HG03354 (cell line): ENCODE measurements around the gene AQP11.
A peak's percentile ranks its signal among the peaks of the same experiment; 100 is the strongest.
"Not testable (repeated sequence)": the region's sequence is repeated elsewhere in the genome, so short reads cannot be mapped to it uniquely, and the experiment has no call there.

ENCODE experiments used
- ATAC-seq: cut with Tn5 transposase; IDR thresholded peaks from one replicate; pipeline ENCODE4 v1.9.1; 2021; ENCODE audit warnings: mild to moderate bottlenecking; ENCODE audit not compliant: unreplicated experiment, poor library complexity, severe bottlenecking

AQP11 gene

DNA sequence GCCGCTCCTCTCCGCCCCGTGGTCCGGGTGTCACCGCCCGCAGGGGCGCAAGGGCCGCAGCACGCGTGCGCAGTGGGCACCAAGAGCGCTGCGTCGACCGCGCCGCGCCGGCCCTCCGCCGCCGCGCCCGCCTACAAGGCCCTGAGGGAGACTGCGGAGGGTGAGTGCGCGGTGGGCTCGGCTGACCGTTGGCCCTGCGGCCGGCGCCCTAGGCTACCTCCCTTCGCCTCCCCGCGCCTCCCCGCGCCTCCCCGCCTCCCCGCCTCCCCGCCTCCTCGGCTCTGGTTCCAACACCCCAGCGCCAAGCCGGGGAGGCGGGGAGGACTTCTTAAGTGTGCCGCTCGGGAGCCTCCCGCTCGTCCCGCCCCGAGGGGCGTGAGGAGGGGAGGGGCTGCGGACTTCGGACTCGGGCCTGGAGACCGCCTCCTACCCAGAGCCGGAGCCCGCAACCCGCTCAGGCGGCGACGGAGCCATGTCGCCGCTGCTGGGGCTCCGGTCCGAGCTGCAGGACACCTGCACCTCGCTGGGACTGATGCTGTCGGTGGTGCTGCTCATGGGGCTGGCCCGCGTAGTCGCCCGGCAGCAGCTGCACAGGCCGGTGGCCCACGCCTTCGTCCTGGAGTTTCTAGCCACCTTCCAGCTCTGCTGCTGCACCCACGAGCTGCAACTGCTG is at the start of gene AQP11:
TSS of gene AQP11 (plus strand) at position 433 of the 673 bp plus-strand sequence. CDS start at position 473, 40 bp downstream.
- peak; percentile 86 for ATAC-seq

- no peak for ATAC-seq
Observed at GRCh38 chr11:77542296-77542695, 47.5 kb upstream of the AQP11 start.

DNA sequence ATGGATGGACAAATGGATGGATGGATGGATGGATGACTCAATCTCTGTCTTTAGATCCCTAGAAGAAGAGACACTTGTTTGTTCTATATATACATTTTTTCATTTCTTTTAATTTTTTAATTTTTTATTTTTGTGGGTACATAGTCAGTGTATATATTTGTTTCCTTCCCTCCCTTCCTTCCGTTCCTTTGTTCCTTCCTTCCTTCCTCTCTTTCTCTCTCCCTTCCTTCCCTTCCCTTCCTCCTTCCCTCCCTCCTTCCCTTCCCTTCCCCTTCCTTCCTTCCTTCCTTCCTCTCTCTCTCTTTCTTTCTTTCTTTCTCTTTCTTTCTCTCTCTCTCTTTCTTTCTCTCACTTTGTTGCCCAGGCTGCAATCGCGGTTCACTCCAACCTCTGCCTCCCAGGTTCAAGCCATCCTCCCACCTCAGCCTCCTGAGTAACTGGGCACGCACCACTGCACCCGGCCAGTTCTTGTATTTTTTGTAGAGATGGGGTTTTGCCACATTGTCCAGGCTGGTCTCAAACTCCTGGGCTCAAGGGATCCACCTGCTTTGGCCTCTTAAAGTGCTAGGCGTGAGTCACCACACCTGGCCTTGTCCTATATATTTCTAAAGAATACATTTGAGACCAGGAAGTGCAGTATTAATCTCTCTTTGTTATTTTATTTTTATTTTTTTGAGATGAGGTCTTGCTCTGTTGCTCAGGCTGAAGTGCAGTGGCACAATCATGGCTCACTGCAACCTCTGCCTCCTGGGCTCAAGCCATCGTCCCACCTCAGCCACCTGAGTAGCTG is 42.5 kb upstream of the AQP11 start:
- ATAC-seq, result no peak

- no peak for ATAC-seq
Observed at GRCh38 chr11:77547863-77548551, 41.7 kb upstream of the AQP11 start.

GRCh38 chr11:77548552-77549445 is 41.0 kb upstream of the AQP11 start:
- no peak for ATAC-seq

DNA sequence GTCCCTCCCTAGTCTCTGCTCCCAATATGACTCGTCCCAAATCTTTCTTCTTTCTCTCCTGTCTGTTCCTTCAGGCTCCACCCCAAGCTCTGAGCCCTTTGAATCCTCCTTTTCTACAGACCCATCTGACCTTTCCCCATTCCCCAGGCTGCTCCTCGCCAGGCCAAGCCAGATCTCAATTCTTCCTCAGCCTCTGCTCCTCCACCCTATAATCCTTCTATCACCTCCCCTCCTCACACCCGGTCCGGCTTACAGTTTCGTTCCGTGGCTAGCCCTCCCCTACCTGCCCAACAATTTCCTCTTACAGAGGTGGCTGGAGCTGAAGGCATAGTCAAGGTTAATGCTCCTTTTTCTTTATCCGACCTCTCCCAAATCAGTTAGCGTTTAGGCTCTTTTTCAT is 38.3 kb upstream of the AQP11 start:
- ATAC-seq, result not testable (repeated sequence)

DNA sequence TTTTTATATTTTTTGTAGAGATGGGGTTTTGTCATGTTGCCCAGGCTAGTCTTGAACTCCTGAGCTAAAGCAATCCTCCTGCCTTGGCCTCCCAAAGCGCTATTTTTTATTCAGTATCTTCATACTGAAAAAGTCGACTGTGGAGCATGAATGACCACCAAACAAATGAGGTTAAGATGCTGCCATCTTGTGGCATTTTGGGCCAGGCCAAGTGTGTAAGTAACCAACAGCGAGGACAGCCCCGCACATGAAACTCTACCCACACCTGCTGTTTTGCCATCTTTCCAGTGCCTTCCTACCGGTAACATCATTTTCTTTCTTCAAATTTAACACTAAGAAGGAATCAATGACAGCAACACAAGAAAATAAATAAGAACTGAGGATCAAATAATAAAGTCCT is 32.2 kb upstream of the AQP11 start:
- no peak for ATAC-seq

GRCh38 chr11:77558380-77558779 is 31.4 kb upstream of the AQP11 start:
- ATAC-seq, result no peak

DNA sequence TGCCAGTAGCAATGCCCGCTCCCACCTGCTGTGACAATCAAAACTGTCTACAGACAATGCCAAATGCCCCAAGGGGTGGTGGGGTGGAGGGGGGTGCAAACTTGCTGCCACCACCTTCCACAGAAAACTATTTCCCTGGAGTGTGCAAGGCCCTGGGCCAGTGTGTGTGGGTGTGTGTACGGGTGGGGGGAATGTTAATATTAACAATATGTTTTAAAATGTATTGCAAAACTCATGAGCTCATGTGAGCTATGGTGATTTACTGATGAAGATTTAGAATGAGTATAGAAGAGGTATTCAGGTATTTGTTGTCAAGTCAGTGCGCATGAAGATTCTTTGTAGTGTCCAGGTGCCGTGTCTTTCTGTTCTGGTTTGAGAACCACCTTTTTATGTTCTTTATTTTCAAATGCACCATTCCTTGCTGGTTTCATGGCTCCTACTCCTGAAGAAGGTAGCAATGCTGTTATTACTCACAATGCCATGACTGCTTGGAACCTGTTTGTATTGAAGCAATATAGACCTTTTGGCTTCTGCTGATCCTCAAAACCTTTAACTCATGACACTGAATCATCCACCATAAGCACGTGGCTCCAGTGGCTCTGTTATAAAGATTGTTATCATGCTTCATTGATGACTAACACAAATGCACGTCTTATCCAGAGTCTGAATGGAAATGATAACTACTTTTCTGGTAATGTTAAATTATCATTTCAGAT is 29.9 kb upstream of the AQP11 start:
- no peak for ATAC-seq

- ATAC-seq, result no peak
Observed at GRCh38 chr11:77560605-77561004, 29.1 kb upstream of the AQP11 start.

DNA sequence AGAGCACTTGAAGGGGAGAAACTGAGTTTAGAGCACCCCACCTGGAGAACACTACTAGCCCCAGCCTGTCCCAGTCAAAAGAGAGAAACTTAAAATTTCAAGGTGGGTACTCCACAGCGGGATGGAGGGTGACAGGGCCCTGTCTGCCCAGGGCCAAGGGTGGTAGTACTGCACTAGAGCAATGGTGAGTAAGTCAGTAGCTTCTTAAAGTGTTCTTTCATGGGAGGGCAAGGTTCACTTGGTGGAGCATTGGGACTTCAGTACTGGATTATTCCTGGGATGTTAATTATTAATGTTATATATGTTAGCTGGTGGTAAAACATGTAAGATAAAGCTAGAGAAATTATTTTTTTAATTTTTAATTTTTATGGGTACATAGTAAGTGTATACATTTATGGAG is 28.5 kb upstream of the AQP11 start:
- no peak for ATAC-seq

- no peak for ATAC-seq
Observed at GRCh38 chr11:77568306-77568705, 21.4 kb upstream of the AQP11 start.

- no peak for ATAC-seq
Observed at GRCh38 chr11:77568916-77569675, 20.7 kb upstream of the AQP11 start.

- ATAC-seq, result no peak
Observed at GRCh38 chr11:77569676-77570070, 20.1 kb upstream of the AQP11 start.

- ATAC-seq, result not testable (repeated sequence)
Observed at GRCh38 chr11:77570896-77571295, 18.9 kb upstream of the AQP11 start.

- ATAC-seq, result not testable (repeated sequence)
Observed at GRCh38 chr11:77575428-77575827, 14.3 kb upstream of the AQP11 start.

GRCh38 chr11:77580712-77581337 is 8.9 kb upstream of the AQP11 start:
- no peak for ATAC-seq

- peak; percentile 30 for ATAC-seq
Observed at GRCh38 chr11:77589181-77589520, 602 bp upstream of the AQP11 start.
